Ovary (tissue), 9 donors: Measurements from ENCODE around the gene IBA57. TPM values are rescaled to one million over a fixed set of nuclear protein-coding genes. Genes with fewer than 3 reads are reported as not detected.

Experiments
- DNase-seq, 5 donors: peaks; one replicate each; pipeline ENCODE4 v3.0.0-alpha.2; 2019 to 2020
- H3K27ac ChIP-seq, 2 donors: fragments of 200-600 bp; one replicate each; pipeline versions ENCODE4 v1.5.1 to v1.8.0; 2019 to 2022
- H3K27me3 ChIP-seq: fragments of 200-600 bp; one replicate; pipeline ENCODE4 v1.8.0; 2022
- H3K36me3 ChIP-seq: fragments of 200-600 bp; sonication (generic); one replicate; pipeline ENCODE4 v1.5.1; 2019
- H3K4me1 ChIP-seq: one replicate; pipeline ENCODE4 v1.8.1; 2013; ENCODE audit warnings: mild to moderate bottlenecking, moderate library complexity; ENCODE audit not compliant: insufficient read depth
- H3K4me3 ChIP-seq: fragments of 200-600 bp; sonication (generic); one replicate; pipeline ENCODE4 v1.5.1; 2017
- H3K9me3 ChIP-seq, 2 donors: fragments of 200-600 bp in 1 of 2; sonication (generic) in 1 of 2; one replicate each; pipeline versions ENCODE4 v1.5.1 to v1.8.1; 2013 to 2019; ENCODE audit warnings: mild to moderate bottlenecking in 1 of 2, moderate library complexity in 1 of 2
- EP300 ChIP-seq: sonication (generic); formaldehyde crosslinking; IDR thresholded peaks from one replicate; pipeline ENCODE4 v1.6.1; 2017; ENCODE audit warnings: antibody characterized with exemption
- POLR2A ChIP-seq: fragments of 450-650 bp; IDR thresholded peaks from one replicate; pipeline ENCODE4 v1.6.1; 2017; ENCODE audit warnings: antibody characterized with exemption, mild to moderate bottlenecking, moderate library complexity
- whole genome bisulfite sequencing, 3 donors: extraction: QIAGEN DNeasy Blood & Tissue Kit in 1 of 3; methylation state at CpG; one replicate each; pipeline versions ENCODE4 v1.1.5 to v1.1.7; 2013 to 2017; 5-methylcytosine and 5-hydroxymethylcytosine counted together
- intact Hi-C, 4 donors: fragments of 100-400 bp; cut with DNase I; formaldehyde crosslinking; loops; one replicate each; pipeline versions ENCODE4 v1.11.0 to v1.15.1; 2022 to 2023
- polyA plus RNA-seq, 2 donors: library from polyadenylated mRNA; stranded (reverse); fragments of 200-250 nt in 1 of 2; fragments of 350-450 nt in 1 of 2; fragmentation: Illumina TruSeq in 1 of 2; extraction: RNeasy Lipid Tissue Mini Kit (QIAGEN cat#74804) in 1 of 2; gene quantifications; one replicate each; pipeline ENCODE4 v1.2.3, GENCODE V29; 2013 to 2014
- total RNA-seq, 7 donors: library from RNA; depleted of rRNA in 2 of 7; stranded (reverse); fragments of >200 nt in 2 of 7; fragmentation: NEBNext Ultra II Directional in 3 of 7; extraction: Animal tissue kit (Norgen Biotek cat#: 25700) in 3 of 7; gene quantifications; one replicate each; pipeline versions ENCODE4 v1.1.0 to v1.2.4, GENCODE V29; 2016 to 2023
- TF ChIP-seq, protein P1 (sequence below), 3 donors: fragments of 450-650 bp in 2 of 3; fragments of 200-600 bp in 1 of 3; IDR thresholded peaks; one replicate each; pipeline versions ENCODE4 v1.5.1 to v1.8.0; 2016 to 2022; ENCODE audit warnings: antibody characterized with exemption in 3 of 3, mild to moderate bottlenecking in 1 of 3
- donor health status: DM: no; HTN: no; CAD: no; lungs with moderate emphysema.
- donor health status: DM: no; HTN: no; CAD: no.
- donor health status: Bipolar disorder and iron deficiency.
- donor health status: DM: yes; HTN: yes; CAD: no.
- donor health status: DM: no; HTN: no; CAD: no.
- donor health status: DM: yes; HTN: yes; CAD: no.

The IBA57 gene
- total and polyA plus RNA-seq, 9 donors, result 2.8 to 14.5 (median 9.0) TPM

DNA sequence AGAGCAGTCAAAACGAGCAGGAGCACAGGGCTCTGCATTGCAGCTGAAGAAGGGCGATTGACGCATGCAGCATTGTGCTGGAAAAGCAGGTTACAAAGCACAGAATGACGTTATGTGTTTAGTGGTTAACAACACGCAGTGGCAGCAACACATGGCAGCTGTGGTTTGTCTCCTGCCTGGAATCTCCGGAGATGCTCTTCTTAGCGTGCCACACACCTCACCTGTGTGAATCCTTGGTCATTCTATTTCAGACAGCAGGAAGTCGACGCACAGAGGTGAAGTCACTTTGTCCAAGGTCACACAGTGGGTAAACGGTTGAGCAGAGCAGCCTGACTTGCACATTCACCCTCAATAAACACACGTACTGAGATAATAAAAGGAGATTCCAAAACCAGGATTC is 56.9 kb downstream of the IBA57 start:
- DNase-seq, result no peak
- H3K27me3 ChIP-seq, result no peaks in the 10 kb centered on the region
- TF ChIP-seq, protein P1, sequence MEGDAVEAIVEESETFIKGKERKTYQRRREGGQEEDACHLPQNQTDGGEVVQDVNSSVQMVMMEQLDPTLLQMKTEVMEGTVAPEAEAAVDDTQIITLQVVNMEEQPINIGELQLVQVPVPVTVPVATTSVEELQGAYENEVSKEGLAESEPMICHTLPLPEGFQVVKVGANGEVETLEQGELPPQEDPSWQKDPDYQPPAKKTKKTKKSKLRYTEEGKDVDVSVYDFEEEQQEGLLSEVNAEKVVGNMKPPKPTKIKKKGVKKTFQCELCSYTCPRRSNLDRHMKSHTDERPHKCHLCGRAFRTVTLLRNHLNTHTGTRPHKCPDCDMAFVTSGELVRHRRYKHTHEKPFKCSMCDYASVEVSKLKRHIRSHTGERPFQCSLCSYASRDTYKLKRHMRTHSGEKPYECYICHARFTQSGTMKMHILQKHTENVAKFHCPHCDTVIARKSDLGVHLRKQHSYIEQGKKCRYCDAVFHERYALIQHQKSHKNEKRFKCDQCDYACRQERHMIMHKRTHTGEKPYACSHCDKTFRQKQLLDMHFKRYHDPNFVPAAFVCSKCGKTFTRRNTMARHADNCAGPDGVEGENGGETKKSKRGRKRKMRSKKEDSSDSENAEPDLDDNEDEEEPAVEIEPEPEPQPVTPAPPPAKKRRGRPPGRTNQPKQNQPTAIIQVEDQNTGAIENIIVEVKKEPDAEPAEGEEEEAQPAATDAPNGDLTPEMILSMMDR (IDR thresholded peaks at IDR 0.05), result no peak
- TF ChIP-seq POLR2A, result no peak
- TF ChIP-seq EP300, result no peak
- no peaks in the 10 kb centered on the region for H3K4me1 ChIP-seq
- no peak overlapping the region for H3K27ac ChIP-seq
- H3K4me3 ChIP-seq, result no peak overlapping the region
- WGBS, 3 donors, result 79 to 86% (median 79%) methylated on average over 11 of the region's 11 CpGs
- H3K36me3 ChIP-seq, result no peaks in the 10 kb centered on the region
- H3K9me3 ChIP-seq, result peaks cover 0 to 6% of the 10 kb centered on the region in 2 donors
- intact Hi-C loops, result no loop called here

DNA sequence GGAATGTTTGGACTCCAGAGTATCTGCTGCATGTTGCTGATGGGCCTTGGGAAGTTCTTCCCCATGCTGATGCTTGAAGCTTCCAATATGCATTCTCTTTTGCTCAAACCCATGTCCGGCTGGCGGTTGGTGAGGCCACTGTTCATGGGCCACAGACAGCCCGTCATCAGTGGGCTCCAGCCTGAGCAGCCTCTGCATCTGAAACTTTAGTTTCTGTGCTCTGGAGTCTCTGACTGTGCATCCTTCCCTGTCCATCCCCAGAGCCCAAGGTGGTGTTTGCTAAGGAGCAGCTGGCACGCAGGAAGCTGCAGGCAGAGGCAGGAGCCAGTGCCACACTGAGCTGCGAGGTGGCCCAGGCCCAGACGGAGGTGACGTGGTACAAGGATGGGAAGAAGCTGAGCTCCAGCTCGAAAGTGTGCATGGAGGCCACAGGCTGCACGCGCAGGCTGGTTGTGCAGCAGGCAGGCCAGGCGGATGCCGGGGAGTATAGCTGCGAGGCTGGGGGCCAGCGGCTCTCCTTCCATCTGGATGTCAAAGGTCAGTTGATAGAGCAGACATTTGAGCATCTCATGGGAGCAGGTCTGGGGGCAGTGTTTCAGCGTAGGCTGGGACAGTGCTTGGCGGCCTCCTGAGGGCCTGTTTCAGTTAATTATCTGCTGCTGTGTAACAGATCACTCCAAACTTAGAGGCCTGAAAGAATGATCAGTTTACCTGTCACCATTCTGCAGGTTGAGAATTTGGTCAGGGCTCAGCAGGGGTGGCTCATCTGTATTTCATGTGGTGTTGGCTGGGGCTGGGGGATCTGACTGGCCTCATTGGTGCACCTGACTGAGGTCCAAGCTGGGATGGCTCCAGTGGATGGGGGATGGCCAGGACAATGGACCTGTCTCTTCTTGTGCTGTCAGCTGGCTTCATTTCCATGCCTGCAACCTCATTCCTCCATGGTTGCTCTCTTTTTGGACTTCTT is 58.9 kb downstream of the IBA57 start:
- WGBS, 3 donors, result 88 to 97% (median 89%) methylated on average over 16 of the region's 16 CpGs
- no peak overlapping the region for H3K4me3 ChIP-seq
- peaks cover 0 to 6% of the 10 kb centered on the region in 2 donors for H3K9me3 ChIP-seq
- H3K36me3 ChIP-seq, result no peaks in the 10 kb centered on the region
- H3K27ac ChIP-seq, result no peak overlapping the region
- no peak for DNase-seq
- intact Hi-C loops, result no loop called here
- no peaks in the 10 kb centered on the region for H3K27me3 ChIP-seq
- H3K4me1 ChIP-seq, result no peaks in the 10 kb centered on the region
- no peak for TF ChIP-seq EP300
- TF ChIP-seq, protein P1 (IDR thresholded peaks at IDR 0.05), result no peak
- no peak for TF ChIP-seq POLR2A

DNA sequence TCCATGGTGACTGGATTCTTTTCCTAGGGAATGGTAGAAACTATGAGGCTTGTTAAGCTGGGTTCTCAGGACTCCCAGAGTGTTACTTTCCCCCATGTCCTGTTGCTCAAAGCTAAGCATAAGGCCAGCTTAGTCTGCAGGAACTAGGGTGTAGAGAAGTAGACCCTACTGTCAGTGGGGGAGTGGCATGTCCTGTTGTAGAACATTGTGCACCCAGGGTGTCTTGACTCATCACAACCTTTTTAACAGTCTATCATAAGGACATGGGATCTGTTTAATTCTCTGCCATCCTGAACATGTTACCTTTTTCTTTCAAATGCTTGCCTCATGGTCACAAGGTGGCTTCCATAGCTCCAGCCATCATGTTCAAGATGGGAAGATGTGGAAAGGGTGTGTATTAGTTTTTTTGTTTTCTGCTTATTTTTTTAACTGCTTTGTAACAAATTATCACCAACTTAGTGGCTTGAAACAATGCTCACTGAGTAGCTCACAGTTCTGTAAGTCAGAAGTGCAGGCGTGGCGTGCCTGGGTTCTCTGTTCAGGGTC is 59.6 kb downstream of the IBA57 start:
- H3K9me3 ChIP-seq, result peaks cover 0 to 6% of the 10 kb centered on the region in 2 donors
- no peaks in the 10 kb centered on the region for H3K36me3 ChIP-seq
- intact Hi-C loops, result no loop called here
- TF ChIP-seq POLR2A (no peak), EP300 (no peak)
- TF ChIP-seq, protein P1 (IDR thresholded peaks at IDR 0.05), result no peak
- no peak overlapping the region for H3K27ac ChIP-seq
- no peak for DNase-seq
- WGBS, 3 donors, result 2 to 99% (median 83%) methylated on average over 2 of the region's 2 CpGs
- no peaks in the 10 kb centered on the region for H3K27me3 ChIP-seq
- H3K4me3 ChIP-seq, result no peak overlapping the region
- no peaks in the 10 kb centered on the region for H3K4me1 ChIP-seq

DNA sequence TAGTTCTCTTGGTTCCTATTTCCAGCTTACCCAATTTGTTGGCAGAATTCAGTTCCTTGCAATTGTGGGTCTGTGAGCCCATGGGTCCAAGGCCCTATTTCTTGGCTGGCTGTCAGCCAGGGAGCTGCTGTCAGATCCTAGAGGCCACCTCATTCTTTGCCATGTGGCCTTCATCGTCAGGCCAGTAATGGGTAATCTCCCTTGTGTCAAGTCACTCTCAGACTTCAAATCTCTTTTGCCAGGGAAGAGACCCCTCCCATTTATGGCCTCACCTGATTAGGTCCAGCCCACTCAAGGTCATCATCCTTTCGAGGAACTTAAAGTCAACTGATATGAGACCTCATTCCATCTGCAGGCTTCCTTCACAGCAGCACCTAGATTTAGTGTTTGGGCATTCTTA is 60.1 kb downstream of the IBA57 start:
- H3K27me3 ChIP-seq, result no peaks in the 10 kb centered on the region
- intact Hi-C loops, result no loop called here
- H3K4me3 ChIP-seq, result no peak overlapping the region
- no peak overlapping the region for H3K27ac ChIP-seq
- TF ChIP-seq EP300 (no peak), POLR2A (no peak)
- TF ChIP-seq, protein P1 (IDR thresholded peaks at IDR 0.05), result no peak
- no peak for DNase-seq
- WGBS, 3 donors, result 14 to 55% (median 22%) methylated on average over 2 of the region's 2 CpGs
- H3K9me3 ChIP-seq, result peaks cover 0 to 6% of the 10 kb centered on the region in 2 donors
- no peaks in the 10 kb centered on the region for H3K4me1 ChIP-seq
- no peaks in the 10 kb centered on the region for H3K36me3 ChIP-seq
